ENCODE data around the gene SPATA13. TPM values are rescaled to one million over a fixed set of nuclear protein-coding genes. Genes with fewer than 3 reads are reported as not detected.

SPATA13 gene
- total and polyA plus RNA-seq, 5 donors from 2014 or later, result 80.9 to 115 (median 87.9) TPM

DNA sequence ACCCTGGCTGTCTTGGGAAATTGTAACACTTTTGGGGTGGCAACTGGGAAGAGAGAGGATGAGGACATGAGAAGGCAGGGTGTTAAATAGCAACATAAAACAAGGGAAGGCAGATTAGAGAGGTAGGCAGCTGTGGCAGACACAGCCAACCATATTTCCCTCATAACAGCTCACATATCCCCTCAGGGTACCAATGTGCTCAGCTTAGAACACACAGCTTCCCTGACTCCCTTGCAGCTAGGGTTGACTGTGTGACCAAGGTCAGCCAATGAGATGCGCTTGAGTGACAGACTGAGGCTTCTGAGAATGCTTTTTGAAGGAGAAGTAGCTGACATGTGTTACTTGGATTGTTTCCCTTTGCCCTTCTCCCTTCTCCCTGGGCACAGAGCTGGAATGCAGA lies 28.8 kb upstream of the SPATA13 start:
- DNase-seq (no peak), ATAC-seq (ENCODE audit: low read depth in 2 of 2) (no peak)
- Mint-ChIP-seq H3K4me1 (peaks cover 3 to 23% (median 14%) of the 10 kb centered on the region in 4 donors), H3K9me3 (peaks cover 0 to 13% (median 3%) of the 10 kb centered on the region in 7 donors), H3K27me3 (peaks cover 10% of the 10 kb centered on the region), H3K27ac (peak overlapping the region in 1 of 3 donors; percentile 50), H3K36me3 (no peaks in the 10 kb centered on the region), H3K4me3 (no peak overlapping the region)
- H3K27ac ChIP-seq (ENCODE audit: insufficient read depth, low read length, poor library complexity, severe bottlenecking), result no peak overlapping the region
- H3K36me3 ChIP-seq (ENCODE audit: control insufficient read depth, insufficient read depth, low read length), result no peaks in the 10 kb centered on the region
- peaks cover 7 to 11% of the 10 kb centered on the region in 2 experiments for H3K9me3 ChIP-seq (ENCODE audit: control insufficient read depth in 2 of 2, low read length in 2 of 2)
- peaks cover 26% of the 10 kb centered on the region for H3K4me1 ChIP-seq (ENCODE audit: control insufficient read depth, insufficient read depth, low read length, poor library complexity, severe bottlenecking)
- H3K4me3 ChIP-seq (ENCODE audit: low read depth, low read length), result no peak overlapping the region
- H3K27me3 ChIP-seq (ENCODE audit: control insufficient read depth, insufficient read depth, low read length), result no peaks in the 10 kb centered on the region

DNA sequence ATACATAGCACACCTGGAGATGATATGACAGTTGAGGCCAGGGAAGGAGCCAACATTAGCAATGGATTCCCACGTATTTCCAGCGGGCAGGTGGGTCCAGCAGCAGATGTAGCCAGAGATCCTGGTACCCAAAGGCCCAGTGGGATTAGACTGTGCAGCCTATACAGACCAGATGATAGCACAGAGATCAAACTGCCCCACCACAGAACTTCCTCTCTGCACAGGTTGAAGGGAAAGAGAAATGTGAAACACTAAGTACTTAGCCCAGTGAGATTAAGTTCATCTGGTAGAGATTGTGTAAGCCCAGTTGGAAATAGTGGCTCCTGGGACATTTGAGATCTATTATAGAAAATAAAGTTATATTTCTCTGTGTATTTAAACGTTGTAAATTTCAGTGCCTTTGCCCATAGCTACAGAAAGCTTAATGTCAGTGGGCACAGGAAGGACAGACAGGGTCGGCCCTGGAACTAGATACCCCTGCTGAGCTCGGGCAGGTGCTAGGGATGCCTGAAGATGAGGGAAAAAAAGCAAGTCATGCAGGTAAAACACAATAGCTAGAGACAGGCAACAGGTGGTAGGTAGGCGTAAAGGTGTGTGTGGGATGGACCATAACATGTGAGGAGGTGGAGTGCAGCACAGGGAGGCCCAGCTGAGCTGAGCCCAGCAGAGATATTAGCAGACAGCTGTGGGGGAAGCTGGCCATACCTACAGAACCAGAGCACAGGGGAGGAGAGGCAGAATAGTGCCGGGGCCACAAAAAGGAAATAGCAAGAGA lies 27.3 kb upstream of the SPATA13 start:
- no peak overlapping the region for H3K27ac Mint-ChIP-seq

DNA sequence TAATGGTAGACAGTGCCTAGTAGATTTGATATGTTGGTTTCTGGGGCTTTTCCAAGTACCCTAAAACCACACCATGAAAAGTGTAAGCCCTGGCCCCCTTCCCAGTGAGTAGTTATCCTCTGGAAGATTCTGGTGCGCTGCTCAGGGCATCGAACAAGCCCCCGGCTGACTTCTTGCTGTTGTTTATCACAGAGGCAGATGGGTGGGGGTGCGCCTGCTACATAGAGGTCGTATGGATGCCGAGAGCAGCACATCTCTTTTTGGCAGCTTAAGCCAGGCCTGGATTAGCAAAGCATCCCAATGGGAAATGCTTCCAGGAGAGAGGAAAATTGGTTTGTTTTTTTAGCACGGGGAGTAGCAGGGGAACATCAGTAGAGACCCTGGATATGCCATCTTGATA lies 26.3 kb upstream of the SPATA13 start:
- Mint-ChIP-seq H3K36me3 (no peaks in the 10 kb centered on the region), H3K27me3 (peaks cover 10% of the 10 kb centered on the region), H3K27ac (no peak overlapping the region), H3K9me3 (peaks cover 0 to 13% (median 3%) of the 10 kb centered on the region in 7 donors), H3K4me1 (peaks cover 0 to 10% (median 7%) of the 10 kb centered on the region in 4 donors), H3K4me3 (no peak overlapping the region)
- Histone ChIP-seq H3K36me3 (ENCODE audit: control insufficient read depth, insufficient read depth, low read length) (no peaks in the 10 kb centered on the region), H3K4me3 (ENCODE audit: low read depth, low read length) (no peak overlapping the region), H3K4me1 (ENCODE audit: control insufficient read depth, insufficient read depth, low read length, poor library complexity, severe bottlenecking) (peaks cover 14% of the 10 kb centered on the region), H3K27ac (ENCODE audit: insufficient read depth, low read length, poor library complexity, severe bottlenecking) (no peak overlapping the region), H3K9me3 (ENCODE audit: control insufficient read depth in 2 of 2, low read length in 2 of 2) (peaks cover 7 to 11% of the 10 kb centered on the region in 2 experiments), H3K27me3 (ENCODE audit: control insufficient read depth, insufficient read depth, low read length) (no peaks in the 10 kb centered on the region)
- DNase-seq, result no peak
- no peak for ATAC-seq (ENCODE audit: low read depth in 2 of 2)

More for the DNA sequence above, 27.3 kb upstream of the SPATA13 start:
- Mint-ChIP-seq H3K27me3 (peaks cover 10% of the 10 kb centered on the region), H3K9me3 (peaks cover 0 to 13% (median 3%) of the 10 kb centered on the region in 7 donors), H3K36me3 (no peaks in the 10 kb centered on the region), H3K4me3 (no peak overlapping the region), H3K4me1 (peaks cover 0 to 12% (median 8%) of the 10 kb centered on the region in 4 donors)
- H3K36me3 ChIP-seq (ENCODE audit: control insufficient read depth, insufficient read depth, low read length), result no peaks in the 10 kb centered on the region
- H3K27me3 ChIP-seq (ENCODE audit: control insufficient read depth, insufficient read depth, low read length), result no peaks in the 10 kb centered on the region
- DNase-seq, result no peak
- H3K27ac ChIP-seq (ENCODE audit: insufficient read depth, low read length, poor library complexity, severe bottlenecking), result no peak overlapping the region
- H3K4me3 ChIP-seq (ENCODE audit: low read depth, low read length), result no peak overlapping the region
- H3K9me3 ChIP-seq (ENCODE audit: control insufficient read depth in 2 of 2, low read length in 2 of 2), result peaks cover 7 to 11% of the 10 kb centered on the region in 2 experiments
- peaks cover 14% of the 10 kb centered on the region for H3K4me1 ChIP-seq (ENCODE audit: control insufficient read depth, insufficient read depth, low read length, poor library complexity, severe bottlenecking)
- ATAC-seq (ENCODE audit: low read depth in 2 of 2), result no peak

- Histone ChIP-seq H3K27ac (ENCODE audit: insufficient read depth, low read length, poor library complexity, severe bottlenecking) (no peak overlapping the region), H3K27me3 (ENCODE audit: control insufficient read depth, insufficient read depth, low read length) (no peaks in the 10 kb centered on the region), H3K4me3 (ENCODE audit: low read depth, low read length) (no peak overlapping the region), H3K4me1 (ENCODE audit: control insufficient read depth, insufficient read depth, low read length, poor library complexity, severe bottlenecking) (peaks cover 10% of the 10 kb centered on the region), H3K9me3 (ENCODE audit: control insufficient read depth in 2 of 2, low read length in 2 of 2) (peaks cover 7 to 11% of the 10 kb centered on the region in 2 experiments), H3K36me3 (ENCODE audit: control insufficient read depth, insufficient read depth, low read length) (no peaks in the 10 kb centered on the region)
- H3K9me3 Mint-ChIP-seq, result peaks cover 0 to 13% (median 3%) of the 10 kb centered on the region in 7 donors
- DNase-seq, result no peak
- no peak overlapping the region for H3K4me3 Mint-ChIP-seq
- no peaks in the 10 kb centered on the region for H3K36me3 Mint-ChIP-seq
- H3K27ac Mint-ChIP-seq, result no peak overlapping the region
- peaks cover 10% of the 10 kb centered on the region for H3K27me3 Mint-ChIP-seq
- no peak for ATAC-seq (ENCODE audit: low read depth in 2 of 2)
- H3K4me1 Mint-ChIP-seq, result peaks cover 0 to 10% (median 7%) of the 10 kb centered on the region in 4 donors
Measured at GRCh38 chr13:24134757-24135156, 25.8 kb upstream of the SPATA13 start.

DNA sequence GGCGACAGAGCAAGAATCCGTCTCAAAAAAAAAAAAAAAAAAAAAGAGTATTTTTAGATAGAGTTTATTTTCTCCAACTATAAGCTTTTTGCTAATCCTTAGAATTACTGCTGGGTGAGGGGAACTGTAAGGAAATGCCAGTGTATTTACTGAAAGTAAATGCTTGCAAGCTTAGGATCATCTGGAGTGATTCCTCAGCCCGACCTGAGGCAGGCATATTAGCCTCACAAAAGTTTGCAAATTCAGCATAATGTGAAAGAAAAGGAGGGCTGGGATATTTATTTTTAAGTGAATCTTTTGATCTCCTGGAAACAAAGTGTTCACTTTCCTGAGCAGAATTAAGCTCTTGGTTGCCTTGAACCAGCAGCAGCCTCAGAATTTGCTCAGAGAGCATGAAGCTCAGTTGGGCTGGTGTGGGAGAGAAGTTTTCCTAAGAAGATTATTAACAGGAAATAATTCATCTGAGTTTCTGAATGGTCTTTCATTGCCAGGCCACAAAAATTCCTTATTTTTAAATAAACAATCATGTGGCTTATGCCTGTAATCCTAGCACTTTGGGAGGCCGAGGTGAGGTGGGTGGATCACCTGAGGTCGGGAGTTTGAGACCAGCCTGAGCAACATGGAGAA lies 24.7 kb upstream of the SPATA13 start:
- no peak overlapping the region for H3K27ac Mint-ChIP-seq
- Histone ChIP-seq H3K36me3 (ENCODE audit: control insufficient read depth, insufficient read depth, low read length) (no peaks in the 10 kb centered on the region), H3K27ac (ENCODE audit: insufficient read depth, low read length, poor library complexity, severe bottlenecking) (no peak overlapping the region), H3K4me1 (ENCODE audit: control insufficient read depth, insufficient read depth, low read length, poor library complexity, severe bottlenecking) (no peaks in the 10 kb centered on the region), H3K27me3 (ENCODE audit: control insufficient read depth, insufficient read depth, low read length) (no peaks in the 10 kb centered on the region), H3K9me3 (ENCODE audit: control insufficient read depth in 2 of 2, low read length in 2 of 2) (peaks cover 7 to 11% of the 10 kb centered on the region in 2 experiments), H3K4me3 (ENCODE audit: low read depth, low read length) (no peak overlapping the region)
- DNase-seq, result no peak
- H3K36me3 Mint-ChIP-seq, result no peaks in the 10 kb centered on the region
- H3K4me3 Mint-ChIP-seq, result no peak overlapping the region
- H3K27me3 Mint-ChIP-seq, result peaks cover 6% of the 10 kb centered on the region
- peaks cover 0 to 13% (median 3%) of the 10 kb centered on the region in 7 donors for H3K9me3 Mint-ChIP-seq
- peaks cover 0 to 2% (median under 1%) of the 10 kb centered on the region in 4 donors for H3K4me1 Mint-ChIP-seq
- no peak for ATAC-seq (ENCODE audit: low read depth in 2 of 2)

GRCh38 chr13:24138911-24139310 lies 21.6 kb upstream of the SPATA13 start:
- no peaks in the 10 kb centered on the region for H3K36me3 ChIP-seq (ENCODE audit: control insufficient read depth, insufficient read depth, low read length)
- H3K4me1 ChIP-seq (ENCODE audit: control insufficient read depth, insufficient read depth, low read length, poor library complexity, severe bottlenecking), result no peaks in the 10 kb centered on the region
- H3K27me3 ChIP-seq (ENCODE audit: control insufficient read depth, insufficient read depth, low read length), result no peaks in the 10 kb centered on the region
- ATAC-seq (ENCODE audit: low read depth in 2 of 2) (no peak), DNase-seq (no peak)
- Mint-ChIP-seq H3K4me3 (no peak overlapping the region), H3K9me3 (no peaks in the 10 kb centered on the region), H3K27me3 (peaks cover 6% of the 10 kb centered on the region), H3K27ac (peak overlapping the region in 1 of 3 donors; percentile 12), H3K4me1 (no peaks in the 10 kb centered on the region), H3K36me3 (no peaks in the 10 kb centered on the region)
- H3K27ac ChIP-seq (ENCODE audit: insufficient read depth, low read length, poor library complexity, severe bottlenecking), result no peak overlapping the region
- H3K9me3 ChIP-seq (ENCODE audit: control insufficient read depth in 2 of 2, low read length in 2 of 2), result no peaks in the 10 kb centered on the region
- no peak overlapping the region for H3K4me3 ChIP-seq (ENCODE audit: low read depth, low read length)

- no peaks in the 10 kb centered on the region for H3K36me3 Mint-ChIP-seq
- no peaks in the 10 kb centered on the region for H3K36me3 ChIP-seq (ENCODE audit: control insufficient read depth, insufficient read depth, low read length)
Measured at GRCh38 chr13:24141333-24141910, 19.1 kb upstream of the SPATA13 start.

More at GRCh38 chr13:24141333-24141910, 19.1 kb upstream of the SPATA13 start:
- H3K4me1 ChIP-seq (ENCODE audit: control insufficient read depth, insufficient read depth, low read length, poor library complexity, severe bottlenecking), result no peaks in the 10 kb centered on the region
- ATAC-seq (ENCODE audit: low read depth in 2 of 2), result no peak
- no peak overlapping the region for H3K4me3 ChIP-seq (ENCODE audit: low read depth, low read length)
- H3K27me3 ChIP-seq (ENCODE audit: control insufficient read depth, insufficient read depth, low read length), result no peaks in the 10 kb centered on the region
- Mint-ChIP-seq H3K4me3 (no peak overlapping the region), H3K27ac (no peak overlapping the region), H3K27me3 (peaks cover 4% of the 10 kb centered on the region), H3K4me1 (no peaks in the 10 kb centered on the region), H3K9me3 (no peaks in the 10 kb centered on the region)
- no peak for DNase-seq
- H3K9me3 ChIP-seq (ENCODE audit: control insufficient read depth in 2 of 2, low read length in 2 of 2), result no peaks in the 10 kb centered on the region
- no peak overlapping the region for H3K27ac ChIP-seq (ENCODE audit: insufficient read depth, low read length, poor library complexity, severe bottlenecking)
